GM21423 (cell line): Measurements from ENCODE around the gene RHOV.

ENCODE experiments used
- ATAC-seq: cut with Tn5 transposase; IDR thresholded peaks from one replicate; pipeline ENCODE4 v1.9.1; 2021; ENCODE audit warnings: mild to moderate bottlenecking, moderate library complexity; ENCODE audit not compliant: unreplicated experiment

RHOV gene

DNA sequence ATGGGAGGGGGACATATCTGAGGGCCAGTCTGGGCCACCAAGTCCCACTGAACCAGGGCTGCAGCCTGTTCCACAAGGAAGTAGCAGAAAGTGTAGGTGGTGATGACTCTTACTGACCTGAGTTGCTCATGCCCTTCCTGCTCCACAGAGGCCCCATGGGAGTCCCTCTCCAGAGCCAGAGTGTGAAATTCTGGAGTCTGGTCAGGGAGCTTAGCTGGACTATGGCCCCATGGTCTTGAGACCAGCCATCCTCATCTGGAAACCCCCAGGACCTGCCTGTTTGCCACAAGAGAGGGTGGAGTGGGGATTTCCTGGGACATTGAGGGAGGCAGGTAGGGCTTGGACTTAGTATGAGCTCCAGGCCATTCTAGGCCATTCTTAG lies 27.2 kb downstream of the RHOV start:
- no peak for ATAC-seq

DNA sequence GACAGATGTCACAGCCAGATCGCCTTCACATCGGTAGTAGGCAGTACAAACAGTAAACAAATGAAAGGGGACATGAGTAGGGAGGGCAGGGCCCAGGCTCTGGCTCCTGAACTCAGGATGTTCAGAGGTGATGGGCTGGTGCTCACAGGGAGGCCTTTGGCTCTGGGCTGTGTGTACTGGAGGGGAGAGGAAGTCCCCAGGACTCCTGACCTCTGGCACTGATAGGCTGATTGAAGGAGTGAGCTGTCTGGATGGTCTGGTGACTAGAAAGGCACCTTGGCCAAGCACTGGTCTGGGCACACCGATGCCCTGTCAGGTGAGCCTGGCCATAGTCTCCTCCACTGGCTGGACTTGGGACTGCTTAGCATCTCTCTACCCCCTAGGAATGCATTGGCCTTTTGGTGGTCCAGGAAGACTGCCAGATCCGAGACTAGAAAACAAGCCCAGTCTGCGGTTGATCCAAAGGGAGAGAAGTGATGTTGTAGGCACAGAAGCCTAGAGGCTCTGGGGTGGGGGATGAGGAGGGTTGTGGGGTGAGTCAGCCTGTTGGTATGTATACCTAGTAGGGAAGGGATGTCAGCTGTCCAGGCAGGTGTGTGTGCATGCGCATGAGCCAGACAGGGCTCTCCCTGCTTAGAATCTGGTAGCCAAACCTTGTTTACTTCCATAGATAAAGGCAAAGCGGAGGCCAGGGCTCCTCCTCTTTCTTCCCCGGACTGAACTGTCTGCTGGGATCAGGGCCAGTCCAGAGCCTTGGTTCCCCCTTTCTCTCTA lies 28.3 kb downstream of the RHOV start:
- ATAC-seq = no peak

- ATAC-seq = no peak
These were observed 29.0 kb downstream of the RHOV start for GRCh38 chr15:40845036-40845435.

GRCh38 chr15:40844696-40845030 lies 29.4 kb downstream of the RHOV start:
- no peak for ATAC-seq

DNA sequence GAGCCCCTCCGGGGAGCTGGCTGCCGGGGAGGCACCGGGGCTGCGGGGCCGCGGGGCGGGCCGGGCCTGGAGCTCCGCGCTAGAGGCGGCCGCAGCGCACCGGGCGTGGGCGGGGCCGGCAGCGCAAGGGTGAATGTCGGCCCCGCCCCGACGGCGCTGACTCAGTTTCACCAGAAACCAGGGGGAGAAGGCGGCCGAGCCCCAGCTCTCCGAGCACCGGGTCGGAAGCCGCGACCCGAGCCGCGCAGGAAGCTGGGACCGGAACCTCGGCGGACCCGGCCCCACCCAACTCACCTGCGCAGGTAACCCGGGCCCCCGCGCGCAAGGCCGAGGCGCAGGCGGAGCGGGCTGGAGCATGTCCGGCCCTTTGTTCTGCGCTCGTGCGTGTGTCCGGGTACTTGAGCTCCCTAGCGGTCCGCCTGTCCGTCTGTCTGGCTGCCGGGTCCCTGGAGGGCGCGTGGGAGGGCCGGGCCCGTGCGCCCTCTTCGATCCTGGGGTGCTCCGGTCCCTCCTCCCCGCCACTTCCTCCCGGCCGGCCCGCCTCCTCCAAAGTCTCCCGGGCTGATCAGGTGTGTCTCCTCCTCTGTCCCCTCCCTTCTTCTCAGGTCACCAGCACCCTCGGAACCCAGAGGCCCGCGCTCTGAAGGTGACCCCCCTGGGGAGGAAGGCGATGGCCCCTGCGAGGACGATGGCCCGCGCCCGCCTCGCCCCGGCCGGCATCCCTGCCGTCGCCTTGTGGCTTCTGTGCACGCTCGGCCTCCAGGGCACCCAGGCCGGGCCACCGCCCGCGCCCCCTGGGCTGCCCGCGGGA lies 29.9 kb downstream of the RHOV start, which contains the start of gene SPINT1:
Gene SPINT1, plus strand, starts transcription at position 164 of the 811 bp plus-strand sequence. Its CDS starts 507 bp downstream, at position 671.
- ATAC-seq = no peak

DNA sequence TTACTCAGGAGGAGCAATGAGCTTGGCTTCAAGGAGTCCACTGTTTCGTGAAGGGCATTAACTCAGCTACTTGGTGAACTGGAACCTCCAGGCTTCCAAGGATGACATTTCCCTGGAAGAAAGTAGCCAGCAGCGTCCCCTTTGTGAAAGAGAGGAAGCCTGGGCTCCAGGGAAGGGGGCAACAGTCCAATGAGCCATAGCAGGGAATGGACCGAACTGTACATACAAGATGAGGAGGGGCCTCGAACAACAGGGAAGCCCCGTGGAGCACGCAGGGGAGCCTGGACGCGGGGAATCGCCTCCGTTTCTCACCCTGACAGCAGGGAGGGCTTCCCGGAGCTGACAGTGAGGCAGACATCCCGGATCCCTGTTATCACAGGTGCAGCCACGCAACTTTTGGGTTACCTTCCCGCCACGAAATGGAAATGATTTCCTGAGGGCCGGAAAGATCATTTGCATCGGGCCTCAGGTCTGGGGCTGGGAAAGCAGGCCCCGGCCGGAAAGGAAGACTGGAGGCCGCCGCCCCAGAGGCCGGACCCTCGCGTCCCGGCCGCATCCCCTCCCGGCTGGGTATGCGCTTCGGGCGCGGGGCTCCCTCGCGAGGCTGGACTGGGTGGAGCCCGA lies 30.7 kb downstream of the RHOV start:
- ATAC-seq = no peak

- no peak for ATAC-seq
These were observed 32.3 kb downstream of the RHOV start for GRCh38 chr15:40841741-40842140.

DNA sequence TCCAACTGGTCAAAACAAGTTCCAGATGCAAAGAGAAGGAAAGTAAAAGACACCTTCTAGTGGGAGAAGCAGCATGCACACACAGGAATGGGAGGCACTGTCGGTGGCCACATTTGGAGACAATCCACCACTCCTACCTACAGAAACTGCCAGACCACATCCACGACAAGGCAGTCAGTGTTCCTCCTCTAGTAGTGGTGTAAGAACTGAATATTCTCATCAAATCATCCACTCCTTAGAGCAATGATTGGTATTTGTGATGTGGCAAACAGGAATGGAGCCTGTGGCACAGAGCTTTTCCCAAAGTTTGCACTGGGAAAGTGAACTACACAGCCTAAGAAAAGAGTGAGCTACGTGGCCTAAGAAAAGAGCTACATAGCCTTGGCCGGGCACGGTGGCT lies 35.3 kb downstream of the RHOV start:
- no peak for ATAC-seq

GRCh38 chr15:40836020-40836419 lies 38.0 kb downstream of the RHOV start:
- no peak for ATAC-seq

- no peak for ATAC-seq
These were observed 41.1 kb downstream of the RHOV start for GRCh38 chr15:40832903-40833302.

- ATAC-seq = no peak
These were observed 42.2 kb downstream of the RHOV start for GRCh38 chr15:40831861-40832260.

- ATAC-seq = no peak
These were observed 43.1 kb downstream of the RHOV start for GRCh38 chr15:40830884-40831283.

DNA sequence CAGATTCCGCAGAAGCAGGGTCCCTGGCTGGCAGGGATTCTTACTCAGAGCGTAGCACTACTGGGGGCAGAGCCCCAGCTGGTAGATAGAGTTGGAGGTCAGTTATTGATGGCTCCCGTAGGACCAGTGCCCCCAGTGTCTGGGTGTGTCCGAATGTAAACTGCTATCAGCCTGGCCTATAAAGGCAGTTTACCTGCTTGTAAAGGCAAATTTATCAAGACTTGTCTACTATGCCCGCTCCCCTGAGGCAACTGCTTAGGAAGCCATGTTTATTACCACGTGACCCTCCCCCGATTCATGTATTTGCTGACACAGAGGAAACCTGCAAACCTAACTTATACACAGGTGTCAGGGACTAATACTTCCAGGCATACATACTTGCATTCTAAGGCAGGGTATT lies 44.9 kb downstream of the RHOV start:
- no peak for ATAC-seq

DNA sequence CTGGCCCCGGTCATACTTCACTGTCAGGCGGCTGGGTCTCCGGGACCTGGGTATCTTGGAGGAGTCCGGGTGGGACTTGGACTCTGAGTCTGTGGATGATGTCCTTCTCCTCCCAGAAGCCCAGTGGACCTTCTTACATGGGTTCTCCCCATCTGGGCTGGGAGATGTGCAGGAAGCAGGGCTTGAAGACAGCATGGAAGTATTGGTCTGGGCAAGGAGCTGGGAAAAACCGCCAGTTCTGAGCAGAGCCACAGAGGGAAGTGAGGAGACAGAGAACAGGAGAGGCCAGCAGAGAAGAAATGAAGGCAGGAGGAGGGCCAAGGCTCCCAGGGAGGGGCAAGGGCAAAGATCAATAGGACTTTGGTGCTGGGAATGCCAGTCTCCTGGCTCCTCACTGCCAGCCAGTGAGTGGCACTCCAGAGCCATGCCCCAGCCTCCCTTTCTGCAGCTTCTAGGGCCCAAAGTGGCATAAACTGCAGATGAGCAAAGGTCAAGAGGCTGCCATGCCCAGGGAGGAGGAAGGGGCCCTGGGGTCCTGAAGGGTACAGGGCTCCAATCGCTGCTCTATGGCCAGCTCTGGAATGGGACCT lies 45.5 kb downstream of the RHOV start, which contains the start of gene PPP1R14D:
Gene PPP1R14D, minus strand, starts transcription at position 262 of the 590 bp plus-strand sequence. Its CDS starts 67 bp downstream, at position 195.
- ATAC-seq = no peak

DNA sequence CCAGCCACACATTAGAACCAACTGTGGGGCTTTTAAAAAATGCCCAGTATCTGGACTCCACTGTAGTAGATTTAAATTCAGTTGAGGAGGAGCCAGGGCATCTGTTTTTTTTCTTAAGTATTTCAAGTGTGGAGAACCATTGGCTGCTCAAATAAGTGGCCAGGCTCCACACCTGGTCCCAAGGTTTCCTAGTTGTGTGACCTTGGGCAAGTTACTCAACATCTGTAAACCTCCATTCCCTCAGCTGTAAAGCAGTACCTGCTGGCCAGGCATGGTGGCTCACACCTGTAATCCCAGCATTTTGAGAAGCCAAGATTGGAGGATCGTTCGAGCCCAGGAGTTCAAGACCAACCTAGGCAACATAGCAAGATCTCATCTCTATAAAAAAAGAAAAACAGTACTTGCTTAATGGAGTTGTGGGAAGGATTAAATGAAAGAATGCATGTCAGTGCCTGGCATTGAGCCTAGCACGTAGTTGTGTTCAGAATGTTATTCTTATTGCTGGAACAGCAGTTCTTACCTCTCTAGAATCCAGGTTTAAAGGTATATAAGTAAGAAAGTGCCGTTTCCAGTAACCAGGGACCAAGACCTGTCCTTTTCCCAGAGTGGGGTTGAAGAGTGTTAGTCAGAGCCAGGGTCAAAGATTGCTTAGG lies 47.5 kb downstream of the RHOV start:
- no peak for ATAC-seq

- ATAC-seq = no peak
These were observed 48.2 kb downstream of the RHOV start for GRCh38 chr15:40825661-40826422.

DNA sequence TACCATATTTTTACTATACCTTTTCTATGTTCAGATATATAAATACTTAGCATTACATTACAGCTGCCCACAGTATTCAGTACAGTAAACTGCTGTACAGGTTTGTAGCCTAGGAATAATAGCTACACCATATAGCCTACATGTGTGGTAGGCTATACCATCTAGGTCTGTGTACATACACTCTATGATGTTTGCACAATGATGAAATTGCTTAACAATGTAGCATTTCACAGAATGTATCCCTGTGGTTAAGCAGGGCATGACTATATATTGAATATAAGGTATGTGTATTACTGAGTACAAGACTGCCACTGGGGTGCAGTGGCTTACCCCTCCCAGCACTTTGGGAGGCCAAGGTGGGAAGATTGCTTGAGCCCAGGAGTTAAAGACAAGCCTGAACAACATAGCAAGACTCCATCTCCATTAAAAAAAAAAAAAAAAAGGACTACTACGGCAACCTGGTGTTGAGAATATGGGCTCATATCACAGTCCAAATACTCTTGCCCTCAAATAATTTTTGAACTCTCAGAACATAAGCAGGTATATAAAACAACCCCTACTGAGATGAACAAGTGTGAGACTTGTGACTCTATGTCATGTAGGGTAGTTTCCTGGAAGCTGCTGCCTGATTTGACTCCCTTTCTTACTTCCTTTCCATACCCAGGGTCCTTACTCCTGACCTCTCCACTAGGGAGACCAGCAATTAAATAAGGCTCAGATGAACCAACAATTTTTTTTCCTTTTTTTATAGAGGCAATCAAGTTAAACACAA lies 50.3 kb downstream of the RHOV start:
- ATAC-seq = no peak
